GM19438 (cell line): ENCODE results near the gene FBLN5.
"Not testable (repeated sequence)": the region's sequence is repeated elsewhere in the genome, so short reads cannot be mapped to it uniquely, and the experiment has no call there.

Source experiments
- ATAC-seq: cut with Tn5 transposase; IDR thresholded peaks from one replicate; pipeline ENCODE4 v1.9.1; 2021; ENCODE audit warnings: low read depth; ENCODE audit not compliant: unreplicated experiment

FBLN5 gene

DNA sequence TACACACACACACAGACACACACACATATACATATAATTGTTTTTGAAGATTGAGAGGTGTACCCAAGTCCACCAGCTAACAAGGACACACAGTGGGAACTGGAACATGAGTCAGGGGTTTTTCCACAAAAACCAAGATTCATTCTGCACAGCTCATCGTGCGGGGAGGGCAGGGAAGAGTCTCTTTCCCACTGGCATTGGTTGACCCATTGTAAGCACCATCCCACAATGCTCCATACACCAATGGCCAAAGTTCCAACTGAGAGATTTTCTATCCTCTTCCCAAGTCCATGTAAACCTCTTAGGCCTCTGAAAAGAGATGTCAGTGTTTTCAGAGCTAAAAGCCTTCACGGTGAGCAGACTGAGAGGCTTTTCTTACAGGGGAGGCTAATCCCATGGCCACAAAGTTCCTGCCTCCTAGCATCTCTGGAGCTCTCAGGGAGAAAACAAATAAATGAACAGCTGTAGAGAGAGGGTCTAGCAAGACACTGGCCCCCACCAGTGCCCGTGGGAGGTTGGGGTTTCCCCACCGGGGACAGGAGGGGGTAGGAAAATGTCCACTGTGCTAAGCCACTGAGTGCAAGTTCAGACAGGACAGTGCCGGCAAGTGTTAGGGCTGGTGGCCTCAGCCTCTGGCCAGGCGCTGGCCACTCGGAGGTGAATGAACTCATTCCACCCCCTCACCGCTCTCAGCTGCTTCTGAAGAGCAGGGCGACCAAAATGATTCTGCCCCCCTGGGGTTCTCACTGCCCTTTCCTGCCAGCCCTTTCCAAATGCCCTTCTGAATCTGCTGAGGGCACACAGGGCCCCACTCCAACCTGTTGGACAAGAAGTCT lies 58.6 kb downstream of the FBLN5 start:
- no peak for ATAC-seq

DNA sequence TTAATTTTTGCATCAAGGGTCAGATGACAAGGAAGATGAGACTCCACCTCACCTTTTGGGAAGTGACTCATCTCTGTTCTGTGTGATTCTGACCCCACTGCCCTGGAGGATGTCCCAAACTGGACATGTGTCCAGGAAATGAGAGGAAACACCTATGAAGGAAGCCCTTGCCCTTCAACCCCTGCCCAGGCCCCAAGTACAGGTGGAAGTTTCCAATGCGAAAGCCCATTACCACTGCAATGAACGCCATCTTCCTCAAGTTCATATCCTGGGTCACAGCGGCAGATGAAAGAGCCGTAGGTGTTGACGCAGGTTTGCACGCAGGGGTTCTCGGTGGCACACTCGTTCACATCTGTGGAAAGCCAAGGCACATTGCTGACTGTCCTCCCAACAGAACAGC lies 60.5 kb downstream of the FBLN5 start:
- ATAC-seq = no peak

DNA sequence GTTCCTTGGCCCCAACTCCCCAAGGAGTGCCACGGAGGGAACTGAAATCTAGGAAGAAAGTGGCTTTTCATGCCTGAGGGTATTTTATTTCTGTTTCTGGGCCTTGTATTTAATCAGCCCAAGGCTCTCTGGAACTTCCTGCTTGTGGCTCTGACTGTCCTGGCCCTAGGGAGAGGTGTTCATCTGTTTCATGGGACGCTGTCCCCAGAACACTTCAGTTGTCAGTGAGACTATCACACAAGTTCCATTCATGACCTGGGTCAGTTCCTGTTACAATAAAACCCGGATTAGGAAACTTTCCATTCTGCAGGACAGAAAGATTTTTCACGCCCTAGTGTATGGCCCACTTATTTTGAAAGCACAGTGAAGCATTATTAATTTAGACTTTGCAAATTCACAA lies 61.7 kb downstream of the FBLN5 start:
- ATAC-seq = no peak

DNA sequence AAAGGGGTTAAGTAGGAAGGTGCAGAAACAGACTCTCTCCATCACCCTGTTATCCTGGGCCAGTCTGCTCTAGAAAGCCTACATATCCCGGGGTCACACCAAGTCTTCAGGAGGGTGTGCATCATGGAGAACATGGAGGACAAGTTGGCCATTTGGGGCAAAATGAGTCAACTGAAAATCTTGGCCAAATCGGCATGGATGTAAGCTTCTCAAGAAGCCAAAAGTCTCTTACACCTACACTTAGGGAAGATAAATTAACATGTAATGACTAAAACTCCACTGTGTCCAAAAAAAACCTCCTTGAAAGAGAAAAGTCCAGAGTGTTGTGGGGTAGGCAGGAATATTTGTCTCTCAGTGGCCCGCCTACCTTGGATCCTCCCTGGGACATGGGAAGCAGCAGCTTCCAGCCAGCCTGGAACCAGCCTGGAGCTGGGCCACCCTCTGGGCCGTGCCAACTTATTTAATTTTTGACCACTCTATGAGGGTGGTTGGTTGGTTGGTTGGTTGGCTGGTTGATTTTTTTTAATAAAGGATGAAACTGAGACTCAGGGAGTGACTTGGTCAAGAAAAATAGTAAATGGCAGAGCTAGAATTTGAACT lies 62.3 kb downstream of the FBLN5 start:
- ATAC-seq = no peak

DNA sequence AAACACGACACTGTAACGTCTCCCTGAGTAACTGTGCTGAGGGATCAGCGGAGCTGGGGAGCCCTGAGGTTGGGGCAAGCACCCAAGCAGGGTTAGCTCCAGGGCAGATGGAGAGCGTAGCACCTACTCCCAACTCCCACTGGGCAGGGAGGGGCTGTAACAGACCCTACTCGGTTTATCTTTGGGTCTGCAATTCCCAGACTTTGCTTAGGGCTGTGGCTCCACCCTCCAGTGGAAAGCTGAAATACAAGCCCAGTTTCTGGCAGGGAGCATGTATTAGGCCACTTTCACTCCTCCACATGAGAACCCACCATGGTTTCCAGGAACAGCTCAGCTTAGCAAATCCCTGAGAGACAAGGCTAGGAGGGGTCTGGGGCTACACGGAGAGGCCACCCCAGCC lies 62.8 kb downstream of the FBLN5 start:
- no peak for ATAC-seq

DNA sequence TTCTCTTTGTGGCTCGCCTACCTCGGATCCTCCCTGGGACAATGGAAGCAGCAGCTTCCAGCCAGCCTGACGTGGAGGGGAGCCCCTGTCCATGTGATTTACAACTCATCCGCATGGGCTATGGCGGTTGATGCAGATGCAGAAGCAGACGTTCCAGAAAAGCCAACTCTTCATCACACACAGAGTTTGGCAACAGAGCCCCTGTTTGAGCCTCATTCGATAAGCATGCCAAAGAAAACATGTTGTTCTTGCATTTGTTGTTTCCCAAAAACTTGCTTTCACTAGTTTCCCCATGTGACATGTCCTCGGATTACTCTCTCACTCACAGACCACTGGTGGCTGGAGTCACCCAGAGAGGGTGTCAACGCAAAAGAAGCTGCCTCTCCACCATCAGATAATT lies 63.7 kb downstream of the FBLN5 start:
- no peak for ATAC-seq

DNA sequence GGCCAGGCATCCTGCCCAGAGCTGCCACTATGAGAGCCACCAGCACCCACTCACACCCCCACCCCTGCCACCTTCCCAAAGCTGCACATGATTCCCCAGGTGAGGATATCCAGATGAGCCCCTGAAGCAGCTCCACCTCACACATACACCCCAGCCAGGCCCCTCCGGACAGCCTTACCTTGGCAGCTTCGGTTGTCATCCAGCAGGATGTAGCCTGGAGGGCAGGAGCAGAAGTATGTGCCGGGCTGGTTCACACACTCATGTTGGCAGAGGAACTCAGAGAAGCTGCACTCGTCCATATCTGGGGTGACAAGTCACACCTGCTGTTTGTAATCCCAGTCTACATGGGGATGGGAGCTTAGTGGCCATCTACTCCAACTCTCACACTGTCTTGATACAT lies 64.7 kb downstream of the FBLN5 start:
- no peak for ATAC-seq

DNA sequence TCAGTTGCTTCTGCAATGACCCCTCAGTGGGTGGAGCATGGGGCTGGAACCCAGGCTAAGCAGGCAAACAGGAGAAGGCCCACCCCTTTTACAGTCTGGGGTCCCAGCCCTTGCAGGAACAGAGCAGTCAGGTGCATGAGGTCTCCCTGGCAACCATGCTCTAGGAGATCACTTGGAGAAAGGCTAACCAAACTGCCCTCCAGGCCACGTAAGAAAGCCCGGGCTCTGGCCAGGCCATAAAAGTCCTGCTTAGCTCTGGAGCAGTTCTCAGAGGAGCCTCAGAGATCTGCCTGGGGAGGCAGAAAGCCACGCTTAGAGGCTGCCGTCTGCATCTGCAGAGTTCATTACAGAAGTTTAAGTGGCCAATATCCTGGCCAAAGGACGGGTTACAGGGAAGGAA lies 65.1 kb downstream of the FBLN5 start:
- ATAC-seq = no peak

DNA sequence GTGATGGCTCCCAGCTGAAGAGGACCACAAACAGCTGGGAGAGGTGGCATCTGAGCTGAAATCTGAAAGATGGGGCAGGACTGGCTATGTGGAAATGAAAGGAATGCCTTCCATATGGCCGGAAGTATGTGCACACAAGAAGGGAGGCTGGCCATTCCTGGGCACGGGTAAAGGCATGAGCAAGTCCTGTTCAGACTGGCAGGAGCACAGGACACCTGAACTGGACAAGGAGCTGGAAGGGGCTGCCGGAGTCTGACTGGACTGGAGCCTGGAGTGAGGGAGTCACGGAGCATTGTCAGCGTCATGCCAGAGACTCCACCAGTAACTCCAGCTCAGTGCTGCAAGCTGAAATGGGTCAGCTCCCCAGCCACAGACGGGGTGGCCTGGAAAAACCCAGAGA lies 68.3 kb downstream of the FBLN5 start:
- no peak for ATAC-seq

DNA sequence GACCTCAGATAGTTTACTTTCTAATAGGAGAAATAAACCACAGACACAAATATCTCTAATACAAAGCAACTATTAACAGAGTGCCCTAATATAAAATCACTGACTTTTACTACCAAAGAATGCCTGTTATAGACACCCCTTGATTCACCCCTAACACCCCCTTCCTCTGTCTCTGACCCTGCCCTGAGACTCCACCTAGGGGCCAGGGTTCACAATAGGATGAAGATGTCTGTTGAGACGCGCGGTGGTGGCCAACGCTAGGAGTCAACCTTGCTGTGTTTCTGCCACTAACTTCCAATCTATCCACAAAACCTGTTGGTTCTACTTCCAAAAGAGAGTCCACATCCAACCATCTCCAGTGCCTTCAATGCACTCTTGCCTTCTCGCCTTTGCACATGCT lies 69.2 kb downstream of the FBLN5 start:
- no peak for ATAC-seq

DNA sequence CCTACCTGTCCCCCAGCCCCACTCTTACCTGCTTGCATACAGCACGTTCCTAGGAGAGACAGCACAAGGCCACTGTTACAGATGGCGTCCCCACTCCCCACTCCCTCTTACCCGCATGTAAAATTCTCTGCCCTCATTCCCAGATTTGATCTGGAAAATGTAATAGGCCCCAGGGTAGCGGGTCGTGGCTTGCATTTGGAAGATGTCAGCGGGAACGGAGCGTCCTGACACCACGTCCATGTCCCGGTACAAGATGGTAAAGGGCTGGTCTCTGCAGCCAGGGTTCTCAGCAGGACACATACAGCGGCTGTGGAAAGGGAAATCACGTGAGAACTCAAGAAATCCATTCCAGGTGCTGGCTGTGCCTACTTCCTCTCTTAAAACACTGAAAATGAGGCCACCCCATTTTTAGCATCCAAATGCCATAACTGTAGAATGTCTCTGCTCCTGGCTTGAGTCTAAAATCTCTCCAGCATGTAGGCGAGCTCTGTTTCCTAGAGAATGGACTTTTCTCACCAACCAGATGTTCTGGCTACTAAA lies 70.0 kb downstream of the FBLN5 start:
- ATAC-seq = no peak

DNA sequence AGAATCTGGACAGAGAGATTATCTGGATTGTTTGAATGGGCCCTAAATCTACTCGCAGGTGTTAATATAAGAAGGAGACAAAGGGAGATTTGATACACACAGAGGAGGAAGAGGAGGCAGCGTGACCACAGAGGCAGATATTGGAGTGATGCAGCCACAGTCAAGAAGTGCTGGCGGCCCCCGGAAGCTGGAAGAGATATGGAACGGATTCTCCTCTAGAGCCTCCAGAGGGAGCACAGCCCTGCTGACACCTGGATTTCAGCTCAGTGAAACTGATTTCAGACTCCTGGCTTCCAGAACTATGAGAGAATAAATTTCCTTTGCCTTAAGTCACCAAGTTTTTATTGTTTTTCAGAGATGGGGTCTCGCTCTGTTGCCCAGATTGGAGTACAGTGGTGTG lies 71.0 kb downstream of the FBLN5 start:
- no peak for ATAC-seq

DNA sequence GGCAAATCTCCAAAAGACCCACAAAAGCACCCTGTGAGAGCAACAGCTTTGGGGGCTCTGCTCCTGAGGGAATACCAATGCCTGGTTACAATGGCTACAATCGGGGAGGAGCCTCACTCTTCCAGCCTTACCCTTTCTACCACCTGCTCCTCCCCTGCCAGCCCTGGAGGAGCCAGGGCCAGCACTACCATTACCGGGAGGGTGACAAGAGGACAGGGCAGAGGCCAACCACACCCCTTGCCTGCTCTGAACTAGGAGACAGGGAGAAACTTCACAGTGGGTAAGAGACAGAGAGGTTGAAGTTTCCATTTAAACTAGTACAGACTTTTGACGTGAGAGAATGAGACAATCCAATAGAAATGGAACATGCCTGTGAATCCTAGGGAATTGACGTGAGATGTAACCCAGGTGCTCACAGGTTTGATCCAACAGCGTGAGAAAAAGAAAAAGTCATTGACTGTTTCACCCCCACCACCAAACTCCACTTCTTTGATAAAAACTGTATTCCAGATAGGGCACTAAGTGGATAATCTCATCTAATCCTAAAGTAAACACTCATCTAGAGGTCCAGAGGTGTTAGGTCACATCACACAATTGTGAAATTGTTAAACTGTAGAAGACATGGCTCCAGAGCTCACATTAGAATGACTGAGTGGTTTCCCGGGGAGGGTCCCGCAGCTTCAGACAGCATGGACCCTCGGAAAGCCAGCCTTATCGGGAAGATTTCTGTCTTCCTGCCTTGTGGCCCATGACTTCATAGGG lies 71.8 kb downstream of the FBLN5 start:
- ATAC-seq = no peak

DNA sequence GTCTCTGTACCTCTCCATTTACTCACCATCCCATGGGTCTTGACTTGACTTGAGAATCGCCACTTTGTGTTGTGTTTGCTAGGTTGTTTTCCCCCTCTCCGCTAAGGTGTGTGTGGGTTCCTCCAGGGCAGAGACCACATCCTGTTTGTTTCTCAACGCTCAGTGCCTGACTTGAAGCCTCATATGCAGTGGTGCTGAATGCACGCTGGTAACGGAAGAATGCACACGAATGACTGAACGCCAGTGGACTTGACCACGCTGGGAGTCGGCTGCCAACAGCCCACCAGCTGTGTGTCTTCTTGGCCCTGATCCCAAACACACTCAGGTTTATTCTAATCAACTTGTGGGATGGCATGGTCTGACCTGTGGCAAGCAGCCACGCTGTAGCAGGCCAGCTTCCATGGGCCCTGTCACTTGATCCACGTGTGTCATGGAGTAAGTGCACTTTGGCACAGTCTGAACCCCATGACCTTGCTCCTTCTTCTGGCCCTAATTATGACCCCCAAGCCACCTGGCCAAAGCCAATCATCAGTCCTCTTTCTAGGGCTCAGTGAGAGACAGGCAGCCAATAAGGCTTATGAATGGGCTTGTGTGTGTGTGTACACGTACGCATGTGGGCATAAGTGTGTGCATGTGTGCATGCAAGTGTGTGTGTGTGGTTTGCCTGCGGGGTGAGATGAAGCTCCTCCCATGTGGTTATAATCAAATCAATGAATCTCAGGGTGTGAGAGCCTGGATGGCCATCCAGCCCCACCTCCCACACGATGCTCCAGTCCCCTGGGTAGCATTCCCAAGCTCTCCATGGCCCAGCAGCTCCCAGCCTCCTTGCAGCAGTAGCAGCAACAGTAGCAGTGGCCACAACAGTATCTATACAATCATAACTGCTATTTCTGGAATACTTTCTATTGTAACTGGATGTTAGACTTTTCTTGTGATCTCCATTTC lies 73.8 kb downstream of the FBLN5 start:
- ATAC-seq = peak; percentile 73

DNA sequence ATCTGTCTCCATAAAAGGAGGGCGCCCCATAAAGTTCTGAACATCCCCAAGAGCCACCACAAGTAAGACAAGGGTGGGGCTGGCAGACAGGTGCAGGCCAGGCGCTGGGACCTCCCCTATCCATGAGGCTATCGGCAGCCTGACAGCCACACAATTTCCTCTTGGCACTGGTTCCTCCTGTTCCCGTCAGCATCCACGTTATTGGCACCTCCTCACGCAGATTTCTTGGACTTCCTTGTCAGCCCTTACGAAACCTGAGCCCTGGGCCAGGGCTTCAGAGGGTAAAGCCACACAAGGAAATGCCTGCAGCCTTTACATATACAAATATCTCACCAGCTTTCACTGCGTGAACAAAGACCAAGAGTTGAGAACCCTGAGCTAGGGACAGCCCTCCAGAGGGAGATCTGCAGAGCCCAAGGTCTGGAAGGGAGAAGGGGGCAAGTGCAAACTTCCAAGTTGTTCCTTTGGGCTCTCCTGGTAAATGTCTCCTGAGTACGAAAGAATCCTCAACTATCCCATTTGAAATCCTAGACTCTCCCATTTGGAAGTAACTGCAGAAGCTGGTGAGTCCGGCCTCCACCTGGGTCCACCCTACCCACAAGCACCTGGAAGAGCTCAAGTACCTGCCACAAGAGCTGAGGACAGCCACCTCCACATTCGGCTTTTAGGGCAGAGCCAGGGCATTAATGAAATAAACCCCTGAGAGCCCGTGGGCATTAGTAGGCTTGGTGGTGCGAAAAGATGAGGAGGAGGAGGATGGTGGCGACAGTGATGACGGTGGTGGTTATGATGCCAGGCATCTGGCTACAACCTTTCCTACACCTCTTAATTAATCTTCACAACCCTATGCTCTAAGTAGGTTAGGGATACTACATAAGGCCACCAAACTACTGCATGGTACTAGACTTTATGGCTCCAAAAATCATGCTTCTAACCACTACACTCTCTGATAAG lies 74.7 kb downstream of the FBLN5 start:
- ATAC-seq = peak; percentile 5

DNA sequence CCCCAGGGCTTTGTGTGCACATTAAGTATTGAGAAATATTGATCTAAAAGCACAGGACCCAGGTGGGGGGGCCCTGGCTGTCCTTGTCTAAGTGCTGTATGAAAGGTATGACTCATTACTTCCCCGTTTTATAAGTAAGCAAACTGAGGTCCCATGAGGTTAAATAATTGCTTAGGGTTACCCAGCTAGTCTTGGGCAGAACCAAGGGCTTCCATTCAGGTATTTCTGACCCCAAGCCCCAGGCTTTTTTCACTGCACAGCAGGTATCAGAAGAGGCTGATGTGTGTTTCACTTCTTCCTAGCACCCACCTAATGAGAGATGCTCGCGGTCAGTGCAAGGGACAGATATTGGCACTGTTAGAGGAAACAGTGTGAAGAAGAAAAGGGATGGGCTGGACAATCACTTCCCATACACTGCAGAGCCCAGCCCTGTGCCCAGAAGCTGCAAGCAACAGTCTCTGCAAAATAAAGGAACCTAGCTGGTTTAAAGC lies 75.4 kb downstream of the FBLN5 start:
- ATAC-seq = peak; percentile 45

DNA sequence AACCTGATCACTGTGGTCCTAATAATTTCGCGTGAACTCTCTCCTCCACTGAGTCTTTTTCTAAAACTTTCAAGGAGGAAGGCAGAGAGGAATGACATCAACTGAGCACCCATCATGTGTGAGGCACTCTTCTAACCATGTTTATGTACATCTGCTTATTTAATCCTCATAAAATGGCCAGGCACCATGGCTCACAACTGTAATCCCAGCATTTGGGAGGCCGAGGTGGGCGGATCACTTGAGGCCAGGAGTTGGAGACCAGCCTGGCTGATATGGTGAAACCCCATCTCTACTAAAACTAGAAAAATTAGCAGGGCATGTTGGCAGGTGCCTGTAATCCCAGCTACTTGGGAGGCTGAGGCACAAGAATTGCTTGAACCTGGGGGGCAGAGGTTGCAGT lies 76.1 kb downstream of the FBLN5 start:
- ATAC-seq = not testable (repeated sequence)

DNA sequence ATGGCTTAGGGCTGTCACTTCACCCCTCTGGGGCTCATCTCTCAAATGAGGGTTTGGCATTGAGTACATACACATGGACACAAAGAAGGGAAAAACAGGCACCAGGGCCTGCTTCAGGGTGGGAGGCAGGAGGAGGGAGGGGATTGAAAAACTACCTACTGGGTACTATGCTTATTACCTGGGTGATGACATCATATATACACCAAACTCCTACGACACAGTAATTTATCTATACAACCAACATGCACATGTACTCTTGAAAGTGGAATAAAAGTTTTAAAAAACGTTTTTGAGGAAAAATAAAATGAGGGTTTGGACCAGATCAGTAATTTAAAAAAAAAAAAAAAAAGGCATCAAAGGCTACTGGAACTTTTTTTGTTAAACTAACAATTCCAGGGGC lies 76.6 kb downstream of the FBLN5 start:
- ATAC-seq = no peak

DNA sequence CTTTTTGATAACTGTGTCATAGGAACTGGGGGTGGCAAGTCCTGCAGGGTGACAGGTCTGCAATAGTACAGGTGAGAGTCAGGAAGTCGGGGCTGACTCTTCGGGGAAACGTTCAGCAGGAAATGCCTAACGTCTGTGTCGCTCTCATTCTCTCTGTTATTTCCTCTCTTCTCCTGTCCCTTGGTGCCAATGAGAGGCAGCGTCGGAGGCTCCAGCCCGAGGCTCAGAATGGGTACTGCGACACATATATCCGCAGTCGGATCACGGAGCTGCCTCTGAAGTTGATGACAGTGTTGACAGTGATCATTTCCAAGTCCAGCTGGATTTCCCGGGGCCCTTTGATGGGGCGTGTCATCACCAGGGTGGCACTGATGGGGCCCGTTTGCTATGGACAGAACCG lies 77.5 kb downstream of the FBLN5 start:
- ATAC-seq = no peak
